ENCODE measurements around the gene SLC23A2. TPM values are rescaled to one million over a fixed set of nuclear protein-coding genes. Genes with fewer than 3 reads are reported as not detected.

SLC23A2 gene
- total RNA-seq, 1 experiment from 2014 or later = 22.3 TPM

- H3K27ac ChIP-seq = no peak overlapping the region
- H3K9me2 ChIP-seq (ENCODE audit: insufficient read depth) = no peaks in the 10 kb centered on the region
- TF ChIP-seq EZH2 (IDR thresholded peaks at IDR 0.05; ENCODE audit: low read depth) = no peak
- TF ChIP-seq, protein P1, sequence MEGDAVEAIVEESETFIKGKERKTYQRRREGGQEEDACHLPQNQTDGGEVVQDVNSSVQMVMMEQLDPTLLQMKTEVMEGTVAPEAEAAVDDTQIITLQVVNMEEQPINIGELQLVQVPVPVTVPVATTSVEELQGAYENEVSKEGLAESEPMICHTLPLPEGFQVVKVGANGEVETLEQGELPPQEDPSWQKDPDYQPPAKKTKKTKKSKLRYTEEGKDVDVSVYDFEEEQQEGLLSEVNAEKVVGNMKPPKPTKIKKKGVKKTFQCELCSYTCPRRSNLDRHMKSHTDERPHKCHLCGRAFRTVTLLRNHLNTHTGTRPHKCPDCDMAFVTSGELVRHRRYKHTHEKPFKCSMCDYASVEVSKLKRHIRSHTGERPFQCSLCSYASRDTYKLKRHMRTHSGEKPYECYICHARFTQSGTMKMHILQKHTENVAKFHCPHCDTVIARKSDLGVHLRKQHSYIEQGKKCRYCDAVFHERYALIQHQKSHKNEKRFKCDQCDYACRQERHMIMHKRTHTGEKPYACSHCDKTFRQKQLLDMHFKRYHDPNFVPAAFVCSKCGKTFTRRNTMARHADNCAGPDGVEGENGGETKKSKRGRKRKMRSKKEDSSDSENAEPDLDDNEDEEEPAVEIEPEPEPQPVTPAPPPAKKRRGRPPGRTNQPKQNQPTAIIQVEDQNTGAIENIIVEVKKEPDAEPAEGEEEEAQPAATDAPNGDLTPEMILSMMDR (conservative IDR thresholded peaks at IDR 0.05) = no peak
- H3K4me2 ChIP-seq = no peak overlapping the region
- H3K27me3 ChIP-seq (ENCODE audit: insufficient read depth, low read depth) = no peaks in the 10 kb centered on the region
- no peak overlapping the region for H3K4me3 ChIP-seq
- H3K9me3 ChIP-seq (ENCODE audit: insufficient read depth, low read depth) = no peaks in the 10 kb centered on the region
- BruUV-seq (replicated peaks) = no TSS peak
- ChIA-PET CTCF (no interaction called here), POLR2A (ENCODE audit: unreplicated experiment) (interaction anchor here (0.5 kb wide), 1 partner anchor 80 kb away, joined by 31 read pairs; no protein-coding TSS in a partner anchor)
- no peak for DNase-seq
- H3K36me3 ChIP-seq (ENCODE audit: low read depth) = peaks cover 14% of the 10 kb centered on the region
- H3K4me1 ChIP-seq (replicated peaks; ENCODE audit: insufficient read depth) = peaks cover 7% of the 10 kb centered on the region
- no peaks in the 10 kb centered on the region for H4K20me1 ChIP-seq (ENCODE audit: insufficient read depth)
- no peaks in the 10 kb centered on the region for H3K79me2 ChIP-seq (ENCODE audit: low read depth)
- H3F3A ChIP-seq (ENCODE audit: insufficient read depth, low read depth) = no peaks in the 10 kb centered on the region
- intact Hi-C loops (cut with micrococcal nuclease; ENCODE audit: unreplicated experiment) = no loop called here
- no peak overlapping the region for H2AFZ ChIP-seq
Observed at GRCh38 chr20:4862661-4863060, 138.6 kb downstream of the SLC23A2 start.

DNA sequence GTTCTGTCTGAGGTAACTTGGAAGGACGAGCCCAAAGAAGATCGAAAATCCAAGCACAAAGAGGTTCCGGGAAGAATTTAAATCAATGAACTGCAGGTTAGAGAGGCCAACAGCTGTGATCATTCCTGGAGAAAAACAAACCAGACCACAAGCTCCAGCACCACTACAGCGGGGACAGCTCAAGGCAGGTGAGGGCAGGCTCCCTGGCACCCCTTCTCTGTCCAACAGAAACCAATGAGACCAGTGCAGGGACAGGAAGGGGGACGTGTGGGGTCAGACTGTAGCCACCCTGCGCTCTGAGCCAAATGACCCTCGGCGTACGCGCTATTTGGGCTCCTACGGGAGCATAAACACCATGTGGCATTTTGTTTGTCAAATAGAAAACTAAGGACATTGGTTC is 139.3 kb downstream of the SLC23A2 start:
- no peaks in the 10 kb centered on the region for H3K27me3 ChIP-seq (ENCODE audit: insufficient read depth, low read depth)
- peaks cover 14% of the 10 kb centered on the region for H3K36me3 ChIP-seq (ENCODE audit: low read depth)
- BruUV-seq (replicated peaks) = no TSS peak
- no peak overlapping the region for H3K4me2 ChIP-seq
- ChIA-PET POLR2A (ENCODE audit: unreplicated experiment) (no interaction called here), CTCF (no interaction called here)
- no peak for DNase-seq
- no peaks in the 10 kb centered on the region for H3K9me2 ChIP-seq (ENCODE audit: insufficient read depth)
- no peak overlapping the region for H3K4me3 ChIP-seq
- H4K20me1 ChIP-seq (ENCODE audit: insufficient read depth) = no peaks in the 10 kb centered on the region
- no peak overlapping the region for H3K27ac ChIP-seq
- H3K9me3 ChIP-seq (ENCODE audit: insufficient read depth, low read depth) = no peaks in the 10 kb centered on the region
- H3K4me1 ChIP-seq (replicated peaks; ENCODE audit: insufficient read depth) = peaks cover 3% of the 10 kb centered on the region
- no peak overlapping the region for H2AFZ ChIP-seq
- H3K79me2 ChIP-seq (ENCODE audit: low read depth) = no peaks in the 10 kb centered on the region
- H3F3A ChIP-seq (ENCODE audit: insufficient read depth, low read depth) = no peaks in the 10 kb centered on the region
- TF ChIP-seq, protein P1 (conservative IDR thresholded peaks at IDR 0.05) = no peak
- TF ChIP-seq EZH2 (IDR thresholded peaks at IDR 0.05; ENCODE audit: low read depth) = no peak
- intact Hi-C loops (cut with micrococcal nuclease; ENCODE audit: unreplicated experiment) = no loop called here

GRCh38 chr20:4858000-4858399 is 143.3 kb downstream of the SLC23A2 start:
- no peaks in the 10 kb centered on the region for H3K9me2 ChIP-seq (ENCODE audit: insufficient read depth)
- H4K20me1 ChIP-seq (ENCODE audit: insufficient read depth) = no peaks in the 10 kb centered on the region
- H3K27ac ChIP-seq = no peak overlapping the region
- no peaks in the 10 kb centered on the region for H3K79me2 ChIP-seq (ENCODE audit: low read depth)
- intact Hi-C loops (cut with micrococcal nuclease; ENCODE audit: unreplicated experiment) = no loop called here
- no peak overlapping the region for H2AFZ ChIP-seq
- no peaks in the 10 kb centered on the region for H3F3A ChIP-seq (ENCODE audit: insufficient read depth, low read depth)
- DNase-seq = no peak
- no TSS peak for BruUV-seq (replicated peaks)
- TF ChIP-seq, protein P1 (conservative IDR thresholded peaks at IDR 0.05) = no peak
- no peak for TF ChIP-seq EZH2 (IDR thresholded peaks at IDR 0.05; ENCODE audit: low read depth)
- no peaks in the 10 kb centered on the region for H3K4me1 ChIP-seq (replicated peaks; ENCODE audit: insufficient read depth)
- no peaks in the 10 kb centered on the region for H3K9me3 ChIP-seq (ENCODE audit: insufficient read depth, low read depth)
- CTCF ChIA-PET = no interaction called here
- H3K4me3 ChIP-seq = no peak overlapping the region
- H3K36me3 ChIP-seq (ENCODE audit: low read depth) = peaks cover 14% of the 10 kb centered on the region
- no peaks in the 10 kb centered on the region for H3K27me3 ChIP-seq (ENCODE audit: insufficient read depth, low read depth)
- POLR2A ChIA-PET (ENCODE audit: unreplicated experiment) = no interaction called here
- H3K4me2 ChIP-seq = no peak overlapping the region

Measured in PC-9 (cell line).